ENCODE results near the gene STAM2. TPM values are rescaled to one million over a fixed set of nuclear protein-coding genes. Genes with fewer than 3 reads are reported as not detected.

The STAM2 gene
- total RNA-seq, 4 donors from 2014 or later: 18.8 to 37.0 (median 33.9) TPM

GRCh38 chr2:152155209-152155608 is 20.4 kb downstream of the STAM2 start:
- intact Hi-C loops (cut with DNase I): no loop called here
- no peaks in the 10 kb centered on the region for H3K27me3 ChIP-seq
- no peak for DNase-seq
- TF ChIP-seq, protein P1, sequence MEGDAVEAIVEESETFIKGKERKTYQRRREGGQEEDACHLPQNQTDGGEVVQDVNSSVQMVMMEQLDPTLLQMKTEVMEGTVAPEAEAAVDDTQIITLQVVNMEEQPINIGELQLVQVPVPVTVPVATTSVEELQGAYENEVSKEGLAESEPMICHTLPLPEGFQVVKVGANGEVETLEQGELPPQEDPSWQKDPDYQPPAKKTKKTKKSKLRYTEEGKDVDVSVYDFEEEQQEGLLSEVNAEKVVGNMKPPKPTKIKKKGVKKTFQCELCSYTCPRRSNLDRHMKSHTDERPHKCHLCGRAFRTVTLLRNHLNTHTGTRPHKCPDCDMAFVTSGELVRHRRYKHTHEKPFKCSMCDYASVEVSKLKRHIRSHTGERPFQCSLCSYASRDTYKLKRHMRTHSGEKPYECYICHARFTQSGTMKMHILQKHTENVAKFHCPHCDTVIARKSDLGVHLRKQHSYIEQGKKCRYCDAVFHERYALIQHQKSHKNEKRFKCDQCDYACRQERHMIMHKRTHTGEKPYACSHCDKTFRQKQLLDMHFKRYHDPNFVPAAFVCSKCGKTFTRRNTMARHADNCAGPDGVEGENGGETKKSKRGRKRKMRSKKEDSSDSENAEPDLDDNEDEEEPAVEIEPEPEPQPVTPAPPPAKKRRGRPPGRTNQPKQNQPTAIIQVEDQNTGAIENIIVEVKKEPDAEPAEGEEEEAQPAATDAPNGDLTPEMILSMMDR (IDR thresholded peaks at IDR 0.05): no peak
- no peak for TF ChIP-seq POLR2A (IDR thresholded peaks at IDR 0.05)
- WGBS, 2 donors: 55 to 63% methylated on average over 4 of the region's 4 CpGs
- H3K36me3 ChIP-seq: peaks cover 0 to 18% (median 0%) of the 10 kb centered on the region in 3 donors
- H3K27ac ChIP-seq: no peak overlapping the region
- peaks cover 0 to 4% (median 0%) of the 10 kb centered on the region in 3 donors for H3K4me1 ChIP-seq
- H3K9me3 ChIP-seq: no peaks in the 10 kb centered on the region
- no peak overlapping the region for H3K4me3 ChIP-seq

GRCh38 chr2:152154462-152154861 is 21.1 kb downstream of the STAM2 start:
- H3K4me1 ChIP-seq: peaks cover 0 to 4% (median 0%) of the 10 kb centered on the region in 3 donors
- H3K4me3 ChIP-seq: no peak overlapping the region
- no peak for DNase-seq
- 85 to 91% methylated on average over 7 of the region's 7 CpGs for WGBS, 2 donors
- no peak overlapping the region for H3K27ac ChIP-seq
- no peaks in the 10 kb centered on the region for H3K9me3 ChIP-seq
- peaks cover 0 to 10% (median 0%) of the 10 kb centered on the region in 3 donors for H3K36me3 ChIP-seq
- intact Hi-C loops (cut with DNase I): no loop called here
- TF ChIP-seq POLR2A (IDR thresholded peaks at IDR 0.05): no peak
- TF ChIP-seq, protein P1 (IDR thresholded peaks at IDR 0.05): no peak
- no peaks in the 10 kb centered on the region for H3K27me3 ChIP-seq

- DNase-seq: no peak
- no peak for TF ChIP-seq POLR2A (IDR thresholded peaks at IDR 0.05)
- TF ChIP-seq, protein P1 (IDR thresholded peaks at IDR 0.05): no peak
- Histone ChIP-seq H3K27ac (no peak overlapping the region), H3K27me3 (peaks cover 0 to 6% (median 0%) of the 10 kb centered on the region in 4 donors), H3K9me3 (no peaks in the 10 kb centered on the region), H3K36me3 (peaks cover 0 to 40% (median 0%) of the 10 kb centered on the region in 3 donors), H3K4me3 (no peak overlapping the region), H3K4me1 (peaks cover 0 to 13% (median 0%) of the 10 kb centered on the region in 3 donors)
- intact Hi-C loops (cut with DNase I): no loop called here
- WGBS, 2 donors: 73 to 77% methylated on average over 5 of the region's 5 CpGs
Measured at GRCh38 chr2:152134488-152135280, 40.9 kb downstream of the STAM2 start.

- Histone ChIP-seq H3K4me3 (no peak overlapping the region), H3K9me3 (no peaks in the 10 kb centered on the region), H3K27me3 (no peaks in the 10 kb centered on the region), H3K4me1 (peaks cover 0 to 13% (median 0%) of the 10 kb centered on the region in 3 donors), H3K27ac (no peak overlapping the region), H3K36me3 (peaks cover 0 to 47% (median 0%) of the 10 kb centered on the region in 3 donors)
- intact Hi-C loops (cut with DNase I): no loop called here
- TF ChIP-seq, protein P1 (IDR thresholded peaks at IDR 0.05): no peak
- no peak for TF ChIP-seq POLR2A (IDR thresholded peaks at IDR 0.05)
- 52 to 70% methylated on average over 1 of the region's 1 CpG for WGBS, 2 donors
- DNase-seq: no peak
Measured at GRCh38 chr2:152132306-152132705, 43.3 kb downstream of the STAM2 start.

- no peak for DNase-seq
- TF ChIP-seq, protein P1 (IDR thresholded peaks at IDR 0.05): no peak
- no peak for TF ChIP-seq POLR2A (IDR thresholded peaks at IDR 0.05)
- Histone ChIP-seq H3K36me3 (peaks cover 0 to 88% (median 0%) of the 10 kb centered on the region in 3 donors), H3K4me3 (no peak overlapping the region), H3K9me3 (no peaks in the 10 kb centered on the region), H3K27me3 (no peaks in the 10 kb centered on the region), H3K4me1 (no peaks in the 10 kb centered on the region), H3K27ac (no peak overlapping the region)
- intact Hi-C loops (cut with DNase I): no loop called here
Measured at GRCh38 chr2:152127628-152128027, 47.9 kb downstream of the STAM2 start.

Data from esophagus squamous epithelium (tissue), 5 donors.